ENCODE measurements around the gene PIGW.

GRCh38 chr17:36501963-36502362 lies 32.8 kb upstream of the PIGW start:
- TF ChIP-seq CTCF (IDR thresholded peaks at IDR 0.05; ENCODE audit: poor library complexity, severe bottlenecking) (no peak), EZH2 (IDR thresholded peaks at IDR 0.05; ENCODE audit: borderline replicate concordance, insufficient read depth, low read length, poor library complexity, severe bottlenecking) (no peak), POLR2AphosphoS5 (IDR thresholded peaks at IDR 0.05) (no peak)
